HEK293 (cell line): Measurements from ENCODE around the gene CIB4.

Source experiments
- CTCF ChIA-PET: fragments of 350-600 bp; formaldehyde crosslinking; extraction: SDS; loops from one replicate; lab custom pipeline; 2021; ENCODE audit warnings: antibody characterized with exemption; lab: Yijun Ruan, JAX
- POLR2A ChIA-PET: fragments of 300-600 bp; formaldehyde crosslinking; extraction: SDS; loops from one replicate; lab custom pipeline; 2020; ENCODE audit warnings: antibody characterized with exemption, inconsistent platforms; lab: Yijun Ruan, JAX
- H3K27ac ChIP-seq: fragments of 200-500 bp; sonication (Bioruptor generic); 2 replicates; pipeline ENCODE4 v1.5.1; 2014; ENCODE audit warnings: low read depth, low read length, control low read depth, inconsistent platforms; ENCODE audit errors: extremely low read depth
- H3K36me3 ChIP-seq, 2 experiments: fragments of 200-500 bp in 1 of 2; sonication (Bioruptor generic) in 1 of 2; 1 replicate in 1 of 2; 2 replicates in 1 of 2; pipeline ENCODE4 v1.5.1; 2014 to 2017; ENCODE audit warnings: inconsistent platforms in 2 of 2, low read length in 2 of 2; ENCODE audit not compliant: control insufficient read depth in 2 of 2, insufficient read depth in 1 of 2
- H3K4me1 ChIP-seq: fragments of 200-500 bp; sonication (Bioruptor generic); 2 replicates; pipeline ENCODE4 v1.5.1; 2014; ENCODE audit warnings: mild to moderate bottlenecking, low read length, inconsistent platforms; ENCODE audit not compliant: control insufficient read depth, insufficient read depth
- H3K4me3 ChIP-seq: 2 replicates; pipeline ENCODE4 v1.5.1; 2011; ENCODE audit warnings: low read depth, mild to moderate bottlenecking, control low read depth, low read length, moderate library complexity
- H3K9me3 ChIP-seq: fragments of 200-500 bp; sonication (Bioruptor generic); 2 replicates; pipeline ENCODE4 v1.5.1; 2014; ENCODE audit warnings: low read depth, low read length, inconsistent platforms; ENCODE audit not compliant: control insufficient read depth, insufficient read depth
- FEZF1 ChIP-seq: fragments of 450-650 bp; formaldehyde crosslinking; IDR thresholded peaks from 2 replicates; pipeline ENCODE4 v1.5.1; 2016; ENCODE audit warnings: missing biosample characterization, missing genetic modification characterization
- GLI4 ChIP-seq: fragments of 450-650 bp; formaldehyde crosslinking; IDR thresholded peaks from 2 replicates; pipeline ENCODE4 v1.5.1; 2016; ENCODE audit warnings: missing biosample characterization, missing genetic modification characterization
- HOXC10 ChIP-seq: sonication (generic); formaldehyde crosslinking; IDR thresholded peaks from 2 replicates; pipeline ENCODE4 v1.8.1; 2023; ENCODE audit warnings: mild to moderate bottlenecking, missing genetic modification reagents
- KLF17 ChIP-seq: fragments of 450-650 bp; formaldehyde crosslinking; IDR thresholded peaks from 2 replicates; pipeline ENCODE4 v1.5.1; 2016; ENCODE audit warnings: missing biosample characterization, missing genetic modification characterization
- MZF1 ChIP-seq: fragments of 450-650 bp; formaldehyde crosslinking; IDR thresholded peaks from 2 replicates; pipeline ENCODE4 v1.5.1; 2017; ENCODE audit warnings: missing biosample characterization, missing genetic modification characterization, borderline replicate concordance
- OVOL3 ChIP-seq: fragments of 450-650 bp; formaldehyde crosslinking; IDR thresholded peaks from 2 replicates; pipeline ENCODE4 v1.5.1; 2016; ENCODE audit warnings: missing biosample characterization, missing genetic modification characterization
- ZBTB20 ChIP-seq: fragments of 450-650 bp; formaldehyde crosslinking; IDR thresholded peaks from 2 replicates; pipeline ENCODE4 v1.5.1; 2016; ENCODE audit warnings: missing biosample characterization, missing genetic modification characterization
- ZBTB21 ChIP-seq: fragments of 450-650 bp; formaldehyde crosslinking; IDR thresholded peaks from 2 replicates; pipeline ENCODE4 v1.5.1; 2017; ENCODE audit warnings: missing biosample characterization, missing genetic modification characterization
- ZFHX2 ChIP-seq: fragments of 450-650 bp; formaldehyde crosslinking; conservative IDR thresholded peaks from 2 replicates; pipeline ENCODE4 v1.5.1; 2016; ENCODE audit warnings: missing biosample characterization, missing genetic modification characterization
- ZNF132 ChIP-seq: fragments of 450-650 bp; formaldehyde crosslinking; IDR thresholded peaks from 2 replicates; pipeline ENCODE4 v1.5.1; 2017; ENCODE audit warnings: missing biosample characterization, missing genetic modification characterization, borderline replicate concordance
- ZNF202 ChIP-seq: fragments of 450-650 bp; formaldehyde crosslinking; IDR thresholded peaks from 2 replicates; pipeline ENCODE4 v1.5.1; 2016; ENCODE audit warnings: missing biosample characterization, missing genetic modification characterization, borderline replicate concordance
- ZNF248 ChIP-seq: fragments of 450-650 bp; formaldehyde crosslinking; IDR thresholded peaks from 2 replicates; pipeline ENCODE4 v1.5.1; 2017; ENCODE audit warnings: missing biosample characterization, missing genetic modification characterization
- ZNF292 ChIP-seq: fragments of 450-650 bp; formaldehyde crosslinking; IDR thresholded peaks from 2 replicates; pipeline ENCODE4 v1.5.1; 2016; ENCODE audit warnings: low read depth, missing biosample characterization, missing genetic modification characterization, borderline replicate concordance
- ZNF433 ChIP-seq: fragments of 450-650 bp; formaldehyde crosslinking; IDR thresholded peaks from 2 replicates; pipeline ENCODE4 v1.5.1; 2016; ENCODE audit warnings: missing biosample characterization, missing genetic modification characterization, low read depth
- ZNF501 ChIP-seq: fragments of 450-650 bp; formaldehyde crosslinking; IDR thresholded peaks from 2 replicates; pipeline ENCODE4 v1.5.1; 2016; ENCODE audit warnings: missing biosample characterization, missing genetic modification characterization
- ZNF560 ChIP-seq: fragments of 450-650 bp; formaldehyde crosslinking; IDR thresholded peaks from 2 replicates; pipeline ENCODE4 v1.5.1; 2017; ENCODE audit warnings: missing biosample characterization, missing genetic modification characterization, borderline replicate concordance
- ZNF600 ChIP-seq: fragments of 450-650 bp; formaldehyde crosslinking; IDR thresholded peaks from 2 replicates; pipeline ENCODE4 v1.5.1; 2016; ENCODE audit warnings: missing biosample characterization, missing genetic modification characterization
- ZNF626 ChIP-seq: fragments of 450-650 bp; sonication (Bioruptor Pico); formaldehyde crosslinking; IDR thresholded peaks from 2 replicates; pipeline ENCODE4 v1.5.1; 2018; ENCODE audit warnings: missing biosample characterization, missing genetic modification characterization, inconsistent platforms
- ZNF645 ChIP-seq: fragments of 450-650 bp; formaldehyde crosslinking; IDR thresholded peaks from 2 replicates; pipeline ENCODE4; 2016; ENCODE audit warnings: missing biosample characterization, missing genetic modification characterization
- ZNF654 ChIP-seq: fragments of 450-650 bp; formaldehyde crosslinking; IDR thresholded peaks from 2 replicates; pipeline ENCODE4 v1.5.1; 2016; ENCODE audit warnings: low read depth, missing biosample characterization, missing genetic modification characterization
- ZNF701 ChIP-seq: fragments of 450-650 bp; formaldehyde crosslinking; IDR thresholded peaks from 2 replicates; pipeline ENCODE4 v1.5.1; 2016; ENCODE audit warnings: missing biosample characterization, missing genetic modification characterization
- ZNF707 ChIP-seq: fragments of 450-650 bp; formaldehyde crosslinking; IDR thresholded peaks from 2 replicates; pipeline ENCODE4 v1.5.1; 2016; ENCODE audit warnings: missing biosample characterization, missing genetic modification characterization
- ZNF768 ChIP-seq: fragments of 450-650 bp; formaldehyde crosslinking; IDR thresholded peaks from 2 replicates; pipeline ENCODE4 v1.5.1; 2018; ENCODE audit warnings: missing biosample characterization, mild to moderate bottlenecking, missing genetic modification characterization
- ZXDB ChIP-seq: fragments of 450-650 bp; formaldehyde crosslinking; IDR thresholded peaks from 2 replicates; pipeline ENCODE4 v1.5.1; 2016; ENCODE audit warnings: missing biosample characterization, missing genetic modification characterization
- TF ChIP-seq, protein P1 (sequence below): fragments of 450-650 bp; formaldehyde crosslinking; IDR thresholded peaks from 2 replicates; pipeline ENCODE4 v1.5.1; 2016; ENCODE audit warnings: missing biosample characterization, missing genetic modification characterization
- TF ChIP-seq, protein P2 (sequence below): fragments of 450-650 bp; formaldehyde crosslinking; IDR thresholded peaks from 2 replicates; pipeline ENCODE4 v1.5.1; 2017; ENCODE audit warnings: missing biosample characterization, missing genetic modification characterization

The CIB4 gene

DNA sequence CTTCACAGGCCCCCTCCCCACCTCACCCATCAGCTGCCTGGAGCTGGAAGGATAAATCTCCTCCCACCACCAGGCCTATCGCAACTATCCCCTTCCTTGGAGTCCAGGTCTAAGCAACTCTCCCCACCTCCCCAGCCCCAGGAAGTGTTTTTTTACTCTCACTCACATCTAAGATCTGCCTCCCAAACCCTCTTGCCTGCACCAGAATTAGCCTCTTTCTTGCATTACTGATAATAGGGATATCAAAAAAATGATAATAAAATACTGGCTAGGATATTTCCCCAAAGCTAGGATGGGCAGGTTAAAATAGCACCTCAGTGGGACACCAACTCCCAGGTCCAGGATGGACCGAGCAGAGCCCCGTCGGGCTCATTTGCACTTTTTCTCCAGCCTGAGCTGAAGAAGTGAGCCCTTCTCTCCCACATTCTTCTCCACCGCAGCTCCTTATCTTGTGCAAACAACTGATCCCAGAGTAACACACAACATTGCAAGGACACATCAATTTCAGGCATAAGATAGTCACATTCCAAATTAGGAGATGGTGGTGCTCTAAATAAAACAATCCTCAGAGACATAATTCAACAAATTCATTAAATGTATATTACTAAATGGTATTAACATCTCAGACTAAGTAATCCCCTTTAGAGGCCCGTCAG is 17.7 kb upstream of the CIB4 start:
- TF ChIP-seq ZNF626: no peak
- TF ChIP-seq, protein P1, sequence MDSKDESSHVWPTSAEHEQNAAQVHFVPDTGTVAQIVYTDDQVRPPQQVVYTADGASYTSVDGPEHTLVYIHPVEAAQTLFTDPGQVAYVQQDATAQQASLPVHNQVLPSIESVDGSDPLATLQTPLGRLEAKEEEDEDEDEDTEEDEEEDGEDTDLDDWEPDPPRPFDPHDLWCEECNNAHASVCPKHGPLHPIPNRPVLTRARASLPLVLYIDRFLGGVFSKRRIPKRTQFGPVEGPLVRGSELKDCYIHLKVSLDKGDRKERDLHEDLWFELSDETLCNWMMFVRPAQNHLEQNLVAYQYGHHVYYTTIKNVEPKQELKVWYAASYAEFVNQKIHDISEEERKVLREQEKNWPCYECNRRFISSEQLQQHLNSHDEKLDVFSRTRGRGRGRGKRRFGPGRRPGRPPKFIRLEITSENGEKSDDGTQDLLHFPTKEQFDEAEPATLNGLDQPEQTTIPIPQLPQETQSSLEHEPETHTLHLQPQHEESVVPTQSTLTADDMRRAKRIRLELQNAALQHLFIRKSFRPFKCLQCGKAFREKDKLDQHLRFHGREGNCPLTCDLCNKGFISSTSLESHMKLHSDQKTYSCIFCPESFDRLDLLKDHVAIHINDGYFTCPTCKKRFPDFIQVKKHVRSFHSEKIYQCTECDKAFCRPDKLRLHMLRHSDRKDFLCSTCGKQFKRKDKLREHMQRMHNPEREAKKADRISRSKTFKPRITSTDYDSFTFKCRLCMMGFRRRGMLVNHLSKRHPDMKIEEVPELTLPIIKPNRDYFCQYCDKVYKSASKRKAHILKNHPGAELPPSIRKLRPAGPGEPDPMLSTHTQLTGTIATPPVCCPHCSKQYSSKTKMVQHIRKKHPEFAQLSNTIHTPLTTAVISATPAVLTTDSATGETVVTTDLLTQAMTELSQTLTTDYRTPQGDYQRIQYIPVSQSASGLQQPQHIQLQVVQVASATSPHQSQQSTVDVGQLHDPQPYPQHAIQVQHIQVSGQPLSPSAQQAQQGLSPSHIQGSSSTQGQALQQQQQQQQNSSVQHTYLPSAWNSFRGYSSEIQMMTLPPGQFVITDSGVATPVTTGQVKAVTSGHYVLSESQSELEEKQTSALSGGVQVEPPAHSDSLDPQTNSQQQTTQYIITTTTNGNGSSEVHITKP (tag by site-specific recombination): no peak
- no peak for TF ChIP-seq ZNF433 (tag by site-specific recombination)
- no peak for TF ChIP-seq ZBTB20
- no peak for TF ChIP-seq ZFHX2 (tag by site-specific recombination)
- TF ChIP-seq GLI4 (tag by site-specific recombination): no peak
- no peak for TF ChIP-seq MZF1
- TF ChIP-seq ZNF202: no peak
- TF ChIP-seq ZNF701 (tag by site-specific recombination): no peak
- no peak for TF ChIP-seq ZNF768 (tag by site-specific recombination)
- TF ChIP-seq FEZF1 (tag by site-specific recombination): no peak
- TF ChIP-seq OVOL3: no peak
- TF ChIP-seq ZNF132 (tag by site-specific recombination): no peak
- TF ChIP-seq ZNF292 (tag by site-specific recombination): no peak
- no peak for TF ChIP-seq ZNF560
- TF ChIP-seq ZNF645: no peak
- TF ChIP-seq HOXC10: no peak
- TF ChIP-seq, all 188 proteins: peak for 0
- Histone ChIP-seq H3K36me3 (no peaks in the 10 kb centered on the region), H3K27ac (no peak overlapping the region), H3K4me1 (no peaks in the 10 kb centered on the region), H3K9me3 (no peaks in the 10 kb centered on the region), H3K4me3 (no peak overlapping the region)
- POLR2A ChIA-PET: no interaction called here
- CTCF ChIA-PET: no interaction called here

GRCh38 chr2:26657265-26657664 is 16.1 kb upstream of the CIB4 start:
- H3K9me3 ChIP-seq: no peaks in the 10 kb centered on the region
- CTCF ChIA-PET: interaction anchor here (1.0 kb wide), 1 partner anchor 52 kb away, joined by 3 read pairs; no protein-coding TSS in a partner anchor
- H3K36me3 ChIP-seq: no peaks in the 10 kb centered on the region
- TF ChIP-seq KLF17 (no peak), ZBTB21 (tag by site-specific recombination) (no peak), ZNF248 (tag by site-specific recombination) (no peak), ZNF600 (no peak), FEZF1 (tag by site-specific recombination) (no peak), ZNF707 (no peak), ZNF654 (no peak), ZNF501 (no peak), ZXDB (tag by site-specific recombination) (no peak)
- TF ChIP-seq, protein P2, sequence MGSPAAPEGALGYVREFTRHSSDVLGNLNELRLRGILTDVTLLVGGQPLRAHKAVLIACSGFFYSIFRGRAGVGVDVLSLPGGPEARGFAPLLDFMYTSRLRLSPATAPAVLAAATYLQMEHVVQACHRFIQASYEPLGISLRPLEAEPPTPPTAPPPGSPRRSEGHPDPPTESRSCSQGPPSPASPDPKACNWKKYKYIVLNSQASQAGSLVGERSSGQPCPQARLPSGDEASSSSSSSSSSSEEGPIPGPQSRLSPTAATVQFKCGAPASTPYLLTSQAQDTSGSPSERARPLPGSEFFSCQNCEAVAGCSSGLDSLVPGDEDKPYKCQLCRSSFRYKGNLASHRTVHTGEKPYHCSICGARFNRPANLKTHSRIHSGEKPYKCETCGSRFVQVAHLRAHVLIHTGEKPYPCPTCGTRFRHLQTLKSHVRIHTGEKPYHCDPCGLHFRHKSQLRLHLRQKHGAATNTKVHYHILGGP (tag by site-specific recombination): no peak
- H3K4me1 ChIP-seq: no peaks in the 10 kb centered on the region
- no peak overlapping the region for H3K27ac ChIP-seq
- no peak overlapping the region for H3K4me3 ChIP-seq
- POLR2A ChIA-PET: no interaction called here
